DMS 273 treated with DMSO at 0.1 percent for 48 hours (cell line): Measurements from ENCODE around the gene TCL1B.

ENCODE experiments used
- DNase-seq: peaks from one replicate; lab custom pipeline; 2025; lab: John Stamatoyannopoulos, UW

Gene TCL1B

DNA sequence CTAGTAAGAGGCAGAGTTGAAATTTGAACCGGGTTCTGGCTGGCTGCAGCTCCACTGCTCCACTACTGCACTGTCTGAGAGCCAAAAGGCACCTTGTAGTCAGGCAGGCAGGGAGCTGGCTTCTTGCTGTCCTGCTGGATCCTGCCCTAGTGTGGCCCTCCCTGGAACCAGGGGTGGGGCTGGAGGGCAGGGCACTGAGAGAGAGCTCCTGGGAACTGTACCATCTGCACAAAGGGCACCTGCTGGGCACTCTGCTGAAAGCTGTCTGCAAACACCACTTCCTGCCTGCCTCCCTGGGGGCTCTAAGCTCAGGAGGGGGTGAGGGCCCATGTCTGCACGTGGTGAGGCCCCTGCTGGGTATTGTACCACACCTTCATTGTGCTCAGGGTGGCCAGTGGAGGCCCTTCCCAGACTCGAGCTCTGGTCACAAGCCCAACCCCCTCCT lies 19.0 kb upstream of the TCL1B start:
- DNase-seq = no peak

DNA sequence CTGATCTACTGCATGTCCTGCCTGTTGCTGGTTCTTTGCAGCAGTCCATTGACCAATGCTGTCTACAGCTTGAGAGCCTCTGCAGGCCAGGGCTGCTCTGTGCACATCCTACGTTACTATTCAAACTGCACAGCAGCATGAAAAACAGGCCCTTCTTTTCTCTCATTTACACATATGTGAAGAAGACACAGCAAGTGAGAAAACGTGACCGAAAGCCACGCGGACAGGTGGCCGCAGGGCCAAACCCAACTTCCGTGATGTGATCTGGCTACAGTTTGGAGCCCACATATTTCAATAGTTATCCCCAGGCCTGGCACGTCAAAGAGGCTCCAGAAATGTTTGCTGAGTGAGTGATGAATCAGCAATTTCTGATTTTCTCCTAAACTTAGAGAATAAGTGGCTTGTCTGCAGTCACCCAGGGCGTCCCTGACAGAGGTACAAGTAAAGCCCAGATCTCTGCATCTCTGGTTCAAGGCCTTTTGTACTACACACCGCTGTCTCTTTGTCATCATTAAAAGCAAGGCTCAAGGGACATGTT lies 17.9 kb upstream of the TCL1B start:
- no peak for DNase-seq

GRCh38 chr14:95674613-95675012 lies 11.6 kb upstream of the TCL1B start:
- no peak for DNase-seq

DNA sequence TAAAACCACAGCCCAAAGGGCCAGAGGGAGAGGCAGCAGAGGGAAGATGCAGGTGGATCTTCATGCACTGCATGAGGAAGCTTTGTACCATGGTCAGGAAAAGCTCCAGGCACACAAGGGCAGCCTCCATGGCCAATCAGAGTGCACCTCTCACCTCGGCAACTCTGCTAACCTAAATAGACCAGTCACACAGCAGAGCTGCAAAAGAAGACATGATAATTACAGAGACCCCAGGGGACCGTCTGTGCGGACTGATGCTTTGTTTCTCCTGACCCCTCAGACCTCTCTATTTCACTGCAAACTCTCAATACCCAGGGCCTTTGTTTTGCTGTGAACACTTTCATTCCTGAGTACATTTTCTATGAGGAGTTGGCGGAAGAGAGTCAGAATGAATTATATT lies 10.7 kb upstream of the TCL1B start:
- no peak for DNase-seq

DNA sequence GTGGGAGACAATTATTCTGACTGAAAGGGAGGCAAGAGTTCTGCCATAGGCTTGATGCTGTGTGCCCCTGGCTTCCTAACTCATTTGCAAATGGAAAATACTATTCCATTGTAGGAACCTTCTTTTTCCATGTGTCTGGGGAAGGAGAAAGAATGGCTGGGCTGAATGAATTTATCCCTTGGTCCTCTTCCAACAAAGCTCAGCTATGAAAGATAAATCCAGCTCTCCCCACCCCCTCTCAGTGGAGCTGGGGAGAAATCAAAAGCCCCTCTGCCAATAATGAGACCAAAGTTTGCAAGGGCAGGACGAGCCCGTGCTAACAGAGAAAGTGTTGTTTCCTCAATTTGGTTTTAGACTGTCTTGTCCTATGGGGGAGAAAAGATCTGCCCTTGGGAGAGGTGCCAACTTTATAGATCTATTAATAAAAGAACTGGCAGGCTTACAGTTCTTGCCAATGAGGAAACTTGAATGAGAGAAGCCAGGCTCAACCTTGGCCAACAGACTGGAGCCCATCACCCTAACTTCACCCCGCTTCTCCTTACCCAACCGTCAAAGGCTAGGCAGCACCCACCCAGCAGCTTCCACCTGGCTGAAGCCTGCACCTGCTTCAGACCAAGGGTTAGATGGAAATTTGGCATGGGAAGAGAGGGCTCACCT lies 8.9 kb upstream of the TCL1B start:
- no peak for DNase-seq

GRCh38 chr14:95679148-95679815 lies 6.9 kb upstream of the TCL1B start:
- DNase-seq = no peak

GRCh38 chr14:95679998-95680735 lies 6.1 kb upstream of the TCL1B start:
- DNase-seq = no peak

GRCh38 chr14:95681153-95681552 lies 5.1 kb upstream of the TCL1B start:
- DNase-seq = no peak

DNA sequence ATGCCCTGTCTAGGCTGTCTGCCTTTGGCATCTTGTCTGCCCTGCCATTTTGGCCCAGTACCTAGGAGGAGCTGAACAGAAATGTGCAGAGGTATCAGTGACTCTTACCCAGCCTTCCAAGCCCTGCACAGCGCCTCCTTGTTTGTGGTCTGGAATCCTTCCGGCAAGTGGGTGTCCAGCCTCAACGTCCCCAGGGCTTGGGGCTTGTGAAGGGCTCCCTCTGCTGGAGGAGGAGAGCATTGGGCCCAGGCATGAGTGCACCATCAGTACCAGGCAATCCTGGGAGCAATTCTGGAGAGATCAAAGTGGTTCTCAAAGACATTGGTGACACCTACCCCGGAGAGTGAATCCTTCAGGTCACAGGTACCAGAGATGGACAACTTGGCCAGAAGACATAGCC lies 2.4 kb upstream of the TCL1B start:
- no peak for DNase-seq

- no peak for DNase-seq
Measured at GRCh38 chr14:95686935-95687334, 709 bp downstream of the TCL1B start.

GRCh38 chr14:95689441-95689840 lies 3.2 kb downstream of the TCL1B start:
- DNase-seq = no peak

GRCh38 chr14:95690815-95691214 lies 4.6 kb downstream of the TCL1B start:
- DNase-seq = no peak

GRCh38 chr14:95691591-95691990 lies 5.4 kb downstream of the TCL1B start:
- DNase-seq = no peak

DNA sequence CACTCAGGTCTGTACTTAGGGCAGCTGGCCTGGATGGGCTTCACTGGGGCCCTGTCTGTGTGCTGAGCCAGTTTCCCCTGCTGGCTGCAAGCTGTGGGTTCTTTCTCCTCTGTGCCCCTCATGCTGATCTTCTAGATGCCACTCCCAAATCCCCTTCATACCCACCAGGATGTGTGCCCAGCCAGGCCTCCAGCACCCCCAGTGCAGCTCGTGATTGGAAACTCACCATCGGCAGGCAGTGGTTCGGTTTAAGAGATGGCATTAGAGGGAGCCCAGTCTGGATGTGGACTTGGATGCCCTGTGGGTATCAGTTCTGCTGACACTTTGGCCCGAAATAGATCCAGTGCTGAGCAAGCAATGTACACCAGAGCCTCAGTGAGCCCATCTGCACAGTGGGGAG lies 5.9 kb downstream of the TCL1B start:
- DNase-seq = no peak

- no peak for DNase-seq
Measured at GRCh38 chr14:95695051-95695450, 8.8 kb downstream of the TCL1B start.

- no peak for DNase-seq
Measured at GRCh38 chr14:95695913-95696312, 9.7 kb downstream of the TCL1B start.

GRCh38 chr14:95696741-95697140 lies 10.5 kb downstream of the TCL1B start:
- no peak for DNase-seq

GRCh38 chr14:95697764-95698163 lies 11.5 kb downstream of the TCL1B start:
- DNase-seq = no peak

DNA sequence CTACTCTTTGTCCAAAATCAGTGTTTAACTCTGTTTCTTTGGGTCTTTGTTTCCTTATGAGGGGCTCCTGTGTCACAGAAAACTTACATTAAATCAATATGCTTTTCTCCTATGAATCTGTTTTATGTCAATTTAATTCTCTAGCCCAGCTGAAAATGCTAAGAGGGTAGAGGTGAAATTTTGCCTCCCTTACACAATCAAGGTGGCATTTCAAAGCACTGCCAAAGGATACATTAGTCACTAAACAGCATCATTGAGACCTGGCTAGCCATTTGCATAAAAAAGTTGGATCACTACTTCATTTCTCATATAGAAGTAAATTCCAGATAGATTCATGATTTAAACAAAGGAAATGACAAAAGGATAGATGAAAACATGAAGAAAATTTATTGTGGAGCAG lies 12.1 kb downstream of the TCL1B start:
- no peak for DNase-seq

GRCh38 chr14:95699412-95699811 lies 13.2 kb downstream of the TCL1B start:
- no peak for DNase-seq

- no peak for DNase-seq
Measured at GRCh38 chr14:95700221-95700976, 14.2 kb downstream of the TCL1B start.

- DNase-seq = no peak
Measured at GRCh38 chr14:95701846-95702221, 15.6 kb downstream of the TCL1B start.
